ENCODE measurements around the gene ING4. TPM values are rescaled to one million over a fixed set of nuclear protein-coding genes. Genes with fewer than 3 reads are reported as not detected.

Gene ING4
- polyA plus RNA-seq, 4 donors, result 96.8 to 126 (median 114) TPM

DNA sequence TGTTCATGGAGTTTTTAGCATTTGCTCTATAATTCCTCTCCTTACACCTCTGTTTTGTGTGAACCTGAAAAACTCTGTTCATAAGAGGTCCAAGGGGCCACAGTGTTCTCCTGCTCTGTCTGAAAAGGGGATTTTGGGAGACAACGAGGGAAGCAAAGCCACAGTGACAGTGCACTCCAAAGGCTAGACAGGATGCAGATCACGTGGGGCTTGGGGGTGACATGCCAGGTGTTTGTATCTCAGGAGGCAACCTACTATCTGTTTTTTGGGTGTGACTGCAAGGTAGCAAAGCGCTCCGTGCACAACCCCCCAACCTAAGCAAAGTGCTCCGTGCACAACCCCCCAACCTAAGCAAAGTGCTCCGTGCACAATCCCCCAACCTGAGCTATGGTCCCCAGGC, 50.7 kb downstream of the ING4 start:
- no peak for DNase-seq (ENCODE audit: low read depth in 4 of 4, low spot score in 3 of 4)

DNA sequence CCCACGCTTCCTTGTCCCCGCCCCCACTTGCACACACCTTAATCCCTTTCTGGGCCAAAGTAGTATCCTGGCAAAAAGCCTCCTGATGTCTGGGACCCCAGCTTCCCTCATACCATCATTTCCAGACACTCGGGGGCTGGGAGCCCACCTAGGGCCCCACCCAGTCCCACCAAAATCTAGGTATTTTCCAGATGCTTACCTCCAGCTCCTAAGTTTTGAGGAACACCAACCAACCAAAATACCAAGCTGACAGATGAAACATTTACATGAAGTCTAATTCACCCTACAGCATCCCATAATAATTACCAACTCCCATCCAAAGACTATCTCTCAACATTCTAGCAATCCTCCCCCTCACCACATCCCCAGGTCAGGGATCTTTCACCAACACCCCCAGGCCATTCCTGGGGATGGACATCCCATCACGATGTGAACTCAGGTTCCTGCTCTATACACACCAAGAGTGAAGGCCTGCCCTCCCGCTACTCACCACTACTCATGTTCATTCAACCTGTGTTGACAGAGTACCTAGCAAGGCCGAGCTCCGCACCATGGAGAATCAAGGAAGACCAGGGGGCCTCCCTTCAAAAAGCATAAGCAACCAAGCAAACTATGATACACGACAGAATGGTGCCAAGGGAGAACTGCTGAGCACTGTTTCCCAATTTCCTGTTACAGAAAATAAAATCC, 54.2 kb downstream of the ING4 start:
- no peak for DNase-seq (ENCODE audit: low read depth in 4 of 4, low spot score in 3 of 4)

DNA sequence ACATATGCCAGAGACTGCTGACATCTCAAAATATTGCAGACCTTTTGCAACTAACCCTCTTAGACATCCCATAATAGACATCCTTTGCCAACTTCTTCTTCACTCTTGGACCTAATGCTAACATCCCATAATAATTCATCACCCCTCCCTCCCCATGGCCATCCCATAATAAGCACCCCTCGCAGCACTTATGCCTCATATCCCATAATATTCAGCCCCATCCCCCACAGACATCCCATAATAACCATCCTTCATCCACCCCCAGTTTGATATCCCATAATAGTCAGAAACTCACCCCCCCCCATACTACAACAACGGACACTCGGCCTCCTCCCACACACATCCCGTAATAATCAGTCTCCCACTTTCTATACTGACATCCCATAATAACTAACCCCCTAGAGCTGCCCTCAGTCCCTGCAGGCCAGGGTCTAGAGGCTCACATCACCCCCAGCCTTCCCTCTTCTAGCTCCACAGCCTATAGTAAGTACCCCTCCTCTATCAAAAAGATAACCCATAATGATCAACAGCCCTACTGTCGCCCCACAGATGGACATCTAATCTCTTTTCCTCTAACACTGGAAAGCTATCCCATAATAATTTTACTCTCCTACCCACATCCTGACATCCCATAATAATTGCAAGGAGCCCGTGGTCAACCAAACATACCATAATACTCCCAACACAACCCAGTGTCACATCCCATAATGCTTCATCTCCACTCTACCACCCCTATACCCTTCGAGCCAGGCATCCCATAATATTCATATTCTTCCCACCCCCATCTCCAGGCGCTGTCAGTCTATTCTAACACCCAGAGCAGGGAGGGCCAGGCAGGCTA, 54.9 kb downstream of the ING4 start:
- peak in 2 of 4 donors; percentile 66 to 73 for DNase-seq (ENCODE audit: low read depth in 4 of 4, low spot score in 3 of 4)

DNA sequence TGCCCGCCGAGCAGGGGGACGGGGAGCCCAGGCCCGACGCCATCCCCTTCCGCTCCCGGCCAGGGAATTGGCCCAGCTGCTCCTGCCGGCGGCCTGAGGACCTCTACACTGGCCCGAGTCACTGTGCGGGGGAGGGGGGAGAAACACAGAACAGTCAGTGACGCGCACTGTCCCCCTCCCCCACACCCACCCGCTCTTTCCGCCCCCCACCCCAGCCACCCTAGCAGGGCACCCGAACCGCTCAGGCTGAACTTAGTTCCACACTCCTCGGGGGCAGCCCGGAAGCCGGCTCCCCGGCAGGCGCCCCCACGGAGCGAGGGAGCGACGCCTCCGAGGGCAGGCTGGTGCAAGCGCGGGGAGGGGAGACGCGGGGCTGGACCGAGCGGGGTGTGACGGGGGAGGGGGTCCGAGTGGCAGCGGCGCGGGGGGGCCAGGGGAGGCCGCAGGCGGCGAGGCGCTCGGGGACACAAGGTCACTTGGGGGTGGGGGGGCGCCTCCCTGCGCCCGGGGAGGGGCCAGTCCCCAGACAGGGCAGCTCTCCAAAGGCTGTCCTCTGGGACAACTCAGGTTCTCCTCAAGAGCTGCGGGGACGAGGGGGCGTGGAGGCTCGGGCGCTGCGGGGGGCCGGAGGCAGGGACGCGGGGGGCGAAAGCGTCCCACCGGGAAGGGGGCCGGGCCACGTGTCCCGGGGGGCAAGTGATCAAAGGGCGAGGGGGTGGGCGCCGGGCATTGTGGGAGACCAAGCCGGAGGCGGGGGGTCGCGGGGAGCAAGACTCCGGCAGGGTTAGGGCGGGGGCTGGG, 56.4 kb downstream of the ING4 start:
- no peak for DNase-seq (ENCODE audit: low read depth in 4 of 4, low spot score in 3 of 4)

DNA sequence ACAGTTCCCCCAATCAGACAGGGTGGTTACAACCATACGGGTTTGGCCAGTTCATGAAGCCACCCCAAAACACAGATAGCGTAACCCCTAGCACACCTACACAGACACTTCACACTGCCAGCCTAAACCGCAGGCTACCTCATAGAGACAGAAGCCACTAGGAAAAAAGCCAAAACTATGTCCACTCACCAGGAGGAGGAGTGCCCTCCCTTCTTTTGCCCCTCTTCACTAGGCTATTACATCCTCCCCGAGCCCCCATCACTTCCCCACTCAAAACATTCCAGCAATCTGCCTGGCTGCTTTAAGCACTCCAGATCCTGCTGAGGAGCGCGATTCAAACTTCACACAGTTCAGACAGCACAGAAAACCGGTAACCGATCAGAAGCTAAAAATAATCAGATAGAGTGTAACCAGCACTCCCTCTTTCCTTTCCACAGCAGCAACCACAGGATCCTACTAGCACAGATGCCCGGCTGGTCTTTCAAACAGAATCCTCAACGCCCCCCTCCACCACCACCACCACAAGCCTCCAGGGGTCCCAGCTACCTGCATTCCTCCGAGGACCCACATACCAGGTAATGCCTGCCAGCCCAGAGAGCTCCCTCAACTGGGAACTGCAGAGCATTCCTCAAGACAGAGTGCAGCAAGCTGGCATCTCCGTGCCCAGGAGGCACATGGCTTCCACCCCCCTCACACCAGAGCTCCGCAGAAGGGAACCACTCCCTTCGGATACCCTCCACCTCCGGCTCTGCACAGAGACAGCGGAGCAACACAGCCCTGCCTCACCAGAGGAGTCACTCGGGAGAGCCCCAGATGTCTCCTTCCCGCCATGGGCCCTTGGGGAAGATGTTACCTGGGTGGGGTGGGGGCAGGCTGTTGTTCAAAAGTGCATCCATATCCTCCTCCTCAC, 57.2 kb downstream of the ING4 start:
- DNase-seq (ENCODE audit: low read depth in 4 of 4, low spot score in 3 of 4), result no peak

DNA sequence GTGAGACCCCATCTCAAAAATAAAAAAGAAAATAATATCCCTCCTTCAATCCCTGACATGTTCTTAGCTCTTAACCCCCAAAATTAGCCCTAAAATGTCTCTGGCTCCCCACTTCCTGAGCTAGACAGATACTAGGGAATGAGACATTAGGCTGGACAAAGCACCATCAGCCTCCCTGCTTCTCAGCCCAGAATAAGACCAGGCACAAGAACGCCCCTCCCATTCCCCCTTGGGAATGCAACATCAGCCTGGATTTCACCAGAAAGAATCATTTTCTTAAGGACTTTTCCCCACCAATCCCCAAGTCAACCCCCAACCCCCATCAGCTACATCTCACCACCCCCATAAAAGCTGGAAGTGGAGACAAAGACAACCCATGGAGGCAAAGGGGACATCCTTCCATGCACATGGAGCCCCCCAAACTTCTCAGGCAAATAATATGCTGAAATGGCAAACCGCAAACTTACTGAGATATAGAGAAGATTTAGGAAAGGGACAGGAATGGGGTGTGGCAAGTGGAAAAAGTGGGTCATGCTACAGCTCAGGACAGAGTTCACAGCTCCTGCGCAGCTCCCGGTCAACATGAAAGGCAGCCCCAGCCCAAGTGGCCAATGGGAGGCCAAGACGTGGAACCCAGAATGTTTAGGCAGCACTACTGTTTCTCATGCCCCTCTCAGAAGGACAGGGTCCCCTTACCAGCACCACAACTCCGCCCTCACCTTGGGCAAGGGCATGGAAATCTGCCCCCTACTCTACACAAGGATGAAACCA, 58.5 kb downstream of the ING4 start:
- no peak for DNase-seq (ENCODE audit: low read depth in 4 of 4, low spot score in 3 of 4)

DNA sequence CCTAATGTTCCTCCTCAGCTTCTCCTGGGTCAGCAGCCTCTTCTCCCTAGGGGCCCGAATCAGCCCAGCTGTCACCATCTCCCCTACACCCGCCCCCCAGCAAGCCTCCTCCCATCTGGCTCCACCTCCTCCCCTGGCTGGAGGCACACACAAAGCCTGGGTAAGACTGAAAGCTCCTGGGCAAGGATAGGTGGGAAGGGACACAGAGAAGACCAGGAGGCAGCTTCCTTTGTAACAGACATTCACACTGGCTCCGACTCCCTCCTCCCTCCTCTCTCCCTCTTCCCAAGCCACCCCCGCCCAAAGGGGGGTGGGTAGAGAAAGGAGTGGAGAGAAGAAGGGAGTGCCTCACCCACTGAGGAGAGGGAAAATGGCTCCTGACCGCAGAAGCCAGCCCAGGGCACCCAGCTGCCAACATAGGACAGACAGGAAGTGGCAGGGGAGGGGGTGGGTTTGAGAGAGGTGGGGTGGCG, 59.8 kb downstream of the ING4 start:
- no peak for DNase-seq (ENCODE audit: low read depth in 4 of 4, low spot score in 3 of 4)

DNA sequence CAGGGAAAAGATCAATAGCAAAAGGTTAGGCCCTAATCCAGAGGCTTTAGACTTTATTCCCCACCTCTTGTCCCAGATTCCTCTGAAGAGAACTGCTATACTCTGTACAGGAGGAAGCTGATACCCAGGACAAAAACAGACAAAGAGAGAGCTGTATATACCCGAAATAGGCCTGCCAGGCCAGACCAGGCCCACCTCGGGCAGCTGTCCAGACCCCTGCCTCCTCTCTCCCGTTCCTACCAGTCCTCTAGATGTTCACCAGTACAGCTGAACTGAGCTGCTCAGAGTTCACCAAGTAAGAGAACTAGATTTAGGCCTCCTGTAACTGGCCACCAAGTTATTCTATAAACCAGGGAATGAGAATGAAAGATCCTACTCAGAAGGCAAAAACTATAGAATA, 60.4 kb downstream of the ING4 start:
- no peak for DNase-seq (ENCODE audit: low read depth in 4 of 4, low spot score in 3 of 4)

Other genes with a start within 250 kb of the ING4 start
- gene CD27, start 218.2 kb downstream of the ING4 start, polyA plus RNA-seq (ENCODE audit: insufficient read length in 4 of 4), result 1 to 10 TPM in 3 of 4 donors, under 1 TPM in 1; 0.82 to 1.6 (median 1.2) TPM
- gene TAPBPL, start 211.1 kb downstream of the ING4 start, polyA plus RNA-seq (ENCODE audit: insufficient read length in 4 of 4), result 10 to 100 TPM; 11.4 to 23.1 (median 16.9) TPM
- 10 to 100 TPM; 10.1 to 11.9 (median 10.5) TPM for gene VAMP1, start 192.4 kb downstream of the ING4 start, polyA plus RNA-seq (ENCODE audit: insufficient read length in 4 of 4)
- gene MRPL51, start 169.9 kb downstream of the ING4 start, polyA plus RNA-seq (ENCODE audit: insufficient read length in 4 of 4), result 100 to 1,000 TPM; 143 to 185 (median 168) TPM
- 10 to 100 TPM; 52.6 to 63.6 (median 61.8) TPM for gene NCAPD2, start 169.0 kb downstream of the ING4 start, polyA plus RNA-seq (ENCODE audit: insufficient read length in 4 of 4)
- 1,000 to 10,000 TPM; 1,094 to 2,101 (median 1,851) TPM for gene GAPDH, start 128.6 kb downstream of the ING4 start, polyA plus RNA-seq (ENCODE audit: insufficient read length in 4 of 4)
- gene IFFO1, start 107.1 kb downstream of the ING4 start, polyA plus RNA-seq (ENCODE audit: insufficient read length in 4 of 4), result 10 to 100 TPM; 11.8 to 23.9 (median 17.7) TPM
- gene NOP2, start 94.8 kb downstream of the ING4 start, polyA plus RNA-seq (ENCODE audit: insufficient read length in 4 of 4), result 10 to 100 TPM; 19.7 to 36.1 (median 26.3) TPM
- gene CHD4, start 55.7 kb downstream of the ING4 start, polyA plus RNA-seq (ENCODE audit: insufficient read length in 4 of 4), result 100 to 1,000 TPM; 176 to 296 (median 281) TPM
- gene LPAR5, start 27.2 kb downstream of the ING4 start, polyA plus RNA-seq (ENCODE audit: insufficient read length in 4 of 4), result 1 to 10 TPM; 1.1 to 2.2 (median 1.4) TPM
- 1 to 10 TPM; 3.1 to 6.8 (median 3.9) TPM for gene ACRBP, start 15.7 kb downstream of the ING4 start, polyA plus RNA-seq (ENCODE audit: insufficient read length in 4 of 4)
- gene ZNF384, start 26.3 kb upstream of the ING4 start, polyA plus RNA-seq (ENCODE audit: insufficient read length in 4 of 4), result 10 to 100 TPM; 75.0 to 94.3 (median 87.7) TPM
- gene PIANP, start 37.7 kb upstream of the ING4 start, polyA plus RNA-seq (ENCODE audit: insufficient read length in 4 of 4), result 10 to 100 TPM; 10.4 to 16.3 (median 14.3) TPM
- 10 to 100 TPM; 57.7 to 68.9 (median 66.8) TPM for gene COPS7A, start 60.9 kb upstream of the ING4 start, polyA plus RNA-seq (ENCODE audit: insufficient read length in 4 of 4)
- gene MLF2, start 90.0 kb upstream of the ING4 start, polyA plus RNA-seq (ENCODE audit: insufficient read length in 4 of 4), result 100 to 1,000 TPM; 156 to 226 (median 194) TPM
- 100 to 1,000 TPM; 503 to 684 (median 585) TPM for gene PTMS, start 103.2 kb upstream of the ING4 start, polyA plus RNA-seq (ENCODE audit: insufficient read length in 4 of 4)
- gene LAG3, start 109.4 kb upstream of the ING4 start, polyA plus RNA-seq (ENCODE audit: insufficient read length in 4 of 4), result 1 to 10 TPM in 2 of 4 donors, under 1 TPM in 2; 0.89 to 6.2 (median 2.1) TPM
- gene CD4, start 126.4 kb upstream of the ING4 start, polyA plus RNA-seq (ENCODE audit: insufficient read length in 4 of 4), result 10 to 100 TPM; 18.7 to 31.0 (median 26.5) TPM
- 10 to 100 TPM; 26.1 to 31.5 (median 29.5) TPM for gene GPR162, start 158.7 kb upstream of the ING4 start, polyA plus RNA-seq (ENCODE audit: insufficient read length in 4 of 4)
- gene P3H3, start 165.3 kb upstream of the ING4 start, polyA plus RNA-seq (ENCODE audit: insufficient read length in 4 of 4), result 10 to 100 TPM; 27.5 to 80.9 (median 33.6) TPM
- 10 to 100 TPM in 1 of 4 donors, 1 to 10 TPM in 3; 4.4 to 14.0 (median 6.8) TPM for gene GNB3, start 177.8 kb upstream of the ING4 start, polyA plus RNA-seq (ENCODE audit: insufficient read length in 4 of 4)
- 10 to 100 TPM; 26.1 to 31.9 (median 27.9) TPM for gene CDCA3, start 188.2 kb upstream of the ING4 start, polyA plus RNA-seq (ENCODE audit: insufficient read length in 4 of 4)
- gene USP5, start 189.0 kb upstream of the ING4 start, polyA plus RNA-seq (ENCODE audit: insufficient read length in 4 of 4), result 10 to 100 TPM; 47.3 to 64.0 (median 61.0) TPM
- 100 to 1,000 TPM; 328 to 571 (median 548) TPM for gene TPI1, start 204.4 kb upstream of the ING4 start, polyA plus RNA-seq (ENCODE audit: insufficient read length in 4 of 4)
- 10 to 100 TPM in 1 of 4 donors, 1 to 10 TPM in 3; 5.4 to 19.8 (median 7.3) TPM for gene SPSB2, start 210.2 kb upstream of the ING4 start, polyA plus RNA-seq (ENCODE audit: insufficient read length in 4 of 4)
- gene LRRC23, start 241.7 kb upstream of the ING4 start, polyA plus RNA-seq (ENCODE audit: insufficient read length in 4 of 4), result 10 to 100 TPM in 3 of 4 donors, 1 to 10 TPM in 1; 8.6 to 19.2 (median 16.7) TPM